Measurements from ENCODE around the gene TSHR.

DNA sequence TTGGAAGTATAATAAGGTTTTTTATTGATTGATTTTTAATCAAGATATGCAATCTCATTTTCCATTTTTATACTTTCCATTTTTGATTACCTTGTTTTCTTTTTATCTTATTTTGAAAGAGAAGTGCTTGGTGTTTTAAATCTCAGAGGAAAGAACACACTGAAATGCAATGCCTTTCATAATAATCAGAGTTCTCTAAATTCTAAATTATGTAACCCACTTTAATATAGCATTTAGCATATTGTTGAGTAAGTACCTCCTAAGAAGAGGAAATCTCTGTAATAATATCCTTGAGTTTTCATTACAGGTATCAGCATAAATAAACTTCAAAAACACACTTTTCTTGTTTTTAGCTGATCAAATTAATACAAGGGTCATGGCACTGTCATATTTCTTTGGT lies 168.4 kb downstream of the TSHR start:
- TF ChIP-seq TCF4 (CRISPR knock-in tag; IDR thresholded peaks at IDR 0.05; ENCODE audit: borderline replicate concordance) (no peak), RARB (CRISPR knock-in tag; IDR thresholded peaks at IDR 0.05) (no peak)

Measured in SK-N-SH treated with all-trans-retinoic acid at 6 μM for 48 hours (cell line).